Thyroid gland (tissue), 4 donors: Measurements from ENCODE around the gene LCP1. TPM values are rescaled to one million over a fixed set of nuclear protein-coding genes. Genes with fewer than 3 reads are reported as not detected.

ENCODE experiments used
- DNase-seq, 2 donors: peaks; one replicate each; pipeline ENCODE4 v3.0.0-alpha.2; 2019
- H3K27ac ChIP-seq, 3 donors: fragments of 200-600 bp; sonication (generic); 1 replicate in 2 of 3; 2 replicates in 1 of 3; pipeline ENCODE4 v1.5.1; 2016 to 2019; ENCODE audit warnings: mild to moderate bottlenecking in 1 of 3, moderate library complexity in 1 of 3
- H3K27me3 ChIP-seq: fragments of 200-600 bp; sonication (generic); one replicate; pipeline ENCODE4 v1.5.1; 2019
- H3K36me3 ChIP-seq, 2 donors: fragments of 200-600 bp; sonication (generic); one replicate each; pipeline ENCODE4 v1.5.1; 2016 to 2019
- H3K4me1 ChIP-seq, 2 donors: fragments of 200-600 bp; sonication (generic); one replicate each; pipeline ENCODE4 v1.5.1; 2017 to 2019
- H3K4me3 ChIP-seq, 3 donors: fragments of 200-600 bp; sonication (generic); replicated peaks in 1 of 3; 1 replicate in 2 of 3; 2 replicates in 1 of 3; pipeline ENCODE4 v1.5.1; 2016; ENCODE audit warnings: mild to moderate bottlenecking in 1 of 3
- H3K9me3 ChIP-seq: fragments of 200-600 bp; sonication (generic); one replicate; pipeline ENCODE4 v1.5.1; 2017
- CTCF ChIP-seq, 6 experiments: fragments of 200-600 bp in 3 of 6; fragments of 450-650 bp in 3 of 6; sonication (generic) in 3 of 6; IDR thresholded peaks; one replicate each; pipeline ENCODE4 v1.5.1; 2016 to 2019; ENCODE audit warnings: antibody characterized with exemption in 6 of 6, mild to moderate bottlenecking in 2 of 6, inconsistent platforms in 1 of 6, moderate library complexity in 1 of 6
- POLR2A ChIP-seq, 2 donors: fragments of 450-650 bp; IDR thresholded peaks; one replicate each; pipeline ENCODE4 v1.6.1; 2017; ENCODE audit warnings: antibody characterized with exemption in 2 of 2, mild to moderate bottlenecking in 2 of 2, moderate library complexity in 1 of 2
- WGBS, 2 donors: methylation state at CpG; one replicate each; pipeline ENCODE4 v1.1.5; 2017; 5-methylcytosine and 5-hydroxymethylcytosine counted together
- intact Hi-C: fragments of 100-400 bp; cut with DNase I; formaldehyde crosslinking; loops from one replicate; pipeline ENCODE4 v1.15.1; 2023
- total RNA-seq, 4 donors: library from RNA; depleted of rRNA; stranded (reverse); fragments of >200 nt; gene quantifications; one replicate each; pipeline ENCODE4 v1.2.3, GENCODE V29; 2016

The LCP1 gene
- total RNA-seq, 4 donors from 2014 or later = 8.7 to 27.3 (median 11.9) TPM

DNA sequence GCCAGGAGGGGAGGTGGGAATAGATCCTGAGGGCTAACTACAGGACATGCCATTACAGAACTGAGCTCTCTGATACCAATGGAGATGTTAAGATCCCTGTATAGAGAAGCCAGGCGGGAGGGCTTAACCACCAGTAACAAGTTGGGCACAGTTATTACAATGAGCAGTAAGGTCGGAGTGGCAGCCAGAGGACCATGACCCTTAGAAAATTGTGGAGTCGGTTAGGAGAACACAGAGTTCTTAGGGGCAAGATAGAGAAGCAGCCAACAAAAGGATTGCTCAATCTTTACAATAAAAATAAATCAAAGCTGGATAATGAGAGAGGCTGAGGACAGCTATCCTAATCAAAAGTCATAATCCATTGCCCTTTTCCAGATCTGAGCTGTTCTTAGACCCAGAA lies 87.5 kb downstream of the LCP1 start:
- Histone ChIP-seq H3K4me1 (no peaks in the 10 kb centered on the region), H3K36me3 (no peaks in the 10 kb centered on the region), H3K27ac (no peak overlapping the region), H3K4me3 (no peak overlapping the region), H3K27me3 (no peaks in the 10 kb centered on the region), H3K9me3 (no peaks in the 10 kb centered on the region)
- WGBS, 2 donors = 88 to 93% methylated on average over 3 of the region's 3 CpGs
- intact Hi-C loops = no loop called here
- TF ChIP-seq POLR2A (IDR thresholded peaks at IDR 0.05) = no peak
- TF ChIP-seq CTCF (IDR thresholded peaks at IDR 0.05) = no peak
- DNase-seq = no peak

GRCh38 chr13:46088821-46089562 lies 93.0 kb downstream of the LCP1 start:
- Histone ChIP-seq H3K4me1 (no peaks in the 10 kb centered on the region), H3K9me3 (no peaks in the 10 kb centered on the region), H3K27ac (no peak overlapping the region), H3K4me3 (no peak overlapping the region), H3K36me3 (no peaks in the 10 kb centered on the region), H3K27me3 (no peaks in the 10 kb centered on the region)
- DNase-seq = no peak
- TF ChIP-seq CTCF (IDR thresholded peaks at IDR 0.05) (no peak), POLR2A (IDR thresholded peaks at IDR 0.05) (no peak)
- WGBS, 2 donors = 74 to 81% methylated on average over 5 of the region's 5 CpGs
- intact Hi-C loops = no loop called here

GRCh38 chr13:46087481-46087880 lies 94.5 kb downstream of the LCP1 start:
- Histone ChIP-seq H3K9me3 (no peaks in the 10 kb centered on the region), H3K27me3 (no peaks in the 10 kb centered on the region), H3K4me1 (no peaks in the 10 kb centered on the region), H3K27ac (no peak overlapping the region), H3K4me3 (no peak overlapping the region), H3K36me3 (no peaks in the 10 kb centered on the region)
- intact Hi-C loops = no loop called here
- DNase-seq = no peak
- TF ChIP-seq POLR2A (IDR thresholded peaks at IDR 0.05) (no peak), CTCF (IDR thresholded peaks at IDR 0.05) (no peak)

DNA sequence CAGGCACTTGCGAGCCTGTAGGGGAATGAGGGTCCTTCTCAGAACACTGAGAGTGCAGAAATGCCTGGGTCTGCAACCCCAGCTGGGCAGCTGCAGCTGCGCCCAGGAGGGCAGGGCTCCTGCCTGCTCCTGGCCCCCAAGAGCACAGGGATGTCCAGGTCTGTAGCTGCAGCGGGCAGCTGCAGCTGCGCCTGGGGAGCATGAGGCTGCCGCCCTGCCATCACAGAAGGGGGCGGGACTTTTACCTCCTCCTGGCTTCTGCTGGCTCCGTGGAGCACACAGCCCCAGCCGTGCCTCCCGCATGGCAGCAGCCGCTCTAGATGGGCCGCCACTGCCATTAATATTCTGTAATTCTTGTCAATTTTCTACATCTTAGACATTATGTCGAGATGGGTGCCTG lies 95.0 kb downstream of the LCP1 start:
- intact Hi-C loops = no loop called here
- WGBS, 2 donors = 91 to 94% methylated on average over 8 to 11 of the region's 12 CpGs
- Histone ChIP-seq H3K4me3 (no peak overlapping the region), H3K9me3 (no peaks in the 10 kb centered on the region), H3K27me3 (no peaks in the 10 kb centered on the region), H3K36me3 (no peaks in the 10 kb centered on the region), H3K4me1 (no peaks in the 10 kb centered on the region), H3K27ac (no peak overlapping the region)
- TF ChIP-seq CTCF (IDR thresholded peaks at IDR 0.05) = no peak
- no peak for TF ChIP-seq POLR2A (IDR thresholded peaks at IDR 0.05)
- DNase-seq = no peak

DNA sequence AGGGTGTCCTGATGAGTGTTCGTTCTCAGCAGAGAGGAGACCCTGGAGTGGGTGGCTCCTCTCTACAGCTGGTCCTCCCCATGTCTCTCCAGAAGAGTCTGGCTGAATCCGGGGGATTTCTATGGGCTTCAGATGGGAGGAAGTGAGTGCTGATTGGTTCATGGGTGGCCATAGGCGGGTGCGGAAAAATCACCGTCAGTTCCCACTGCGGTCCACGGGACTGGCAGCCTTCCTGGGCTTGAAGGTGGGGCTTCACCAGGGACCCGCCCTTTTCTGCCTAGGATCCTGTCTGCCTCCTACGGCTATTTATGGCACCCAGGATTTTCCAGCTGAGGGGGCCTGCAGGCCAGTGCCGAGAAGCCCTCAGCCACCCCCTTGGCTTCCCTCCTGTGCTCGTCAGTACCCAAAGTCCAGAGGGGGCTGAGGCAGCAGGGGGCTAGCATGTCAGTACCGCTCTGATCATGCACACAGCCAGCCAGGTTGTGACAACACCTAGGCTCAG lies 95.5 kb downstream of the LCP1 start:
- 91 to 94% methylated on average over 2 to 12 of the region's 12 CpGs for whole genome bisulfite sequencing, 2 donors
- intact Hi-C loops = no loop called here
- DNase-seq = no peak
- H3K4me1 ChIP-seq = no peaks in the 10 kb centered on the region
- H3K9me3 ChIP-seq = no peaks in the 10 kb centered on the region
- H3K4me3 ChIP-seq = no peak overlapping the region
- no peaks in the 10 kb centered on the region for H3K36me3 ChIP-seq
- no peak for TF ChIP-seq POLR2A (IDR thresholded peaks at IDR 0.05)
- TF ChIP-seq CTCF (IDR thresholded peaks at IDR 0.05) = no peak
- H3K27ac ChIP-seq = no peak overlapping the region
- no peaks in the 10 kb centered on the region for H3K27me3 ChIP-seq
